B cell (primary cell): ENCODE results near the gene CTTNBP2NL.

Experiments used
- EZH2 ChIP-seq: IDR thresholded peaks from 2 replicates; pipeline ENCODE4 v1.6.1; 2012; ENCODE audit warnings: borderline replicate concordance, low read depth, mild to moderate bottlenecking, moderate library complexity, low read length; ENCODE audit not compliant: insufficient read depth, poor library complexity, severe bottlenecking
- TF ChIP-seq, protein P1 (sequence below): fragments of 200-600 bp; IDR thresholded peaks from one replicate; pipeline ENCODE4 v1.8.0; 2022; ENCODE audit warnings: antibody characterized with exemption, mild to moderate bottlenecking

DNA sequence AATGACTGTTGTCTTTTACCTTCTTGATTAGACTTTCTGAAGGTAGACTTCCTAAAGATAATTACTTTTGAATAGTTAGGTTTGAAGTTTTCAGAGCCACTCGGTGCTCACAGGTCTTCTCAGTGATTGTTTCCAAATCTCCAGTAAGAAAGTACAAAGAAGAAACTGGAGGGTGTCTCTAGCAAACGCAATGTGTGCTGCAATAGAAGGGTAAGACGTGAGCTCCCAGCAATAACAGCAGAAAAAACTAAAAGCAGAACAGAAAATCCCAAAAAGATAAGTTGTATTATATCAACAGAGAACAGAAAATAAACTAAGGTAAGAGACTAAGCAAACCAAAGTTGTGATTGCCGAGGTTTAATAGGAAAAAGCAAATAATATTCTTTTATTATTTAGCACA, 1.8 kb downstream of the CTTNBP2NL start:
- TF ChIP-seq, protein P1, sequence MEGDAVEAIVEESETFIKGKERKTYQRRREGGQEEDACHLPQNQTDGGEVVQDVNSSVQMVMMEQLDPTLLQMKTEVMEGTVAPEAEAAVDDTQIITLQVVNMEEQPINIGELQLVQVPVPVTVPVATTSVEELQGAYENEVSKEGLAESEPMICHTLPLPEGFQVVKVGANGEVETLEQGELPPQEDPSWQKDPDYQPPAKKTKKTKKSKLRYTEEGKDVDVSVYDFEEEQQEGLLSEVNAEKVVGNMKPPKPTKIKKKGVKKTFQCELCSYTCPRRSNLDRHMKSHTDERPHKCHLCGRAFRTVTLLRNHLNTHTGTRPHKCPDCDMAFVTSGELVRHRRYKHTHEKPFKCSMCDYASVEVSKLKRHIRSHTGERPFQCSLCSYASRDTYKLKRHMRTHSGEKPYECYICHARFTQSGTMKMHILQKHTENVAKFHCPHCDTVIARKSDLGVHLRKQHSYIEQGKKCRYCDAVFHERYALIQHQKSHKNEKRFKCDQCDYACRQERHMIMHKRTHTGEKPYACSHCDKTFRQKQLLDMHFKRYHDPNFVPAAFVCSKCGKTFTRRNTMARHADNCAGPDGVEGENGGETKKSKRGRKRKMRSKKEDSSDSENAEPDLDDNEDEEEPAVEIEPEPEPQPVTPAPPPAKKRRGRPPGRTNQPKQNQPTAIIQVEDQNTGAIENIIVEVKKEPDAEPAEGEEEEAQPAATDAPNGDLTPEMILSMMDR = no peak
- no peak for TF ChIP-seq EZH2
